Stimulated activated CD4-positive, alpha-beta T cell treated with anti-CD3 and anti-CD28 coated beads, TNF-alpha, amount 100 ng/mL, for 4 hours (primary cell): Measurements from ENCODE around the gene NR2F2.

Source experiments
- DNase-seq, 3 experiments: peaks; one replicate each; pipeline ENCODE4 v3.0.0-alpha.2; 2020; ENCODE audit warnings: low read depth in 3 of 3

The NR2F2 gene

GRCh38 chr15:96342406-96343112 is 12.1 kb downstream of the NR2F2 start:
- no peak for DNase-seq

- DNase-seq: no peak
Observed at GRCh38 chr15:96343113-96344059, 12.9 kb downstream of the NR2F2 start.

DNA sequence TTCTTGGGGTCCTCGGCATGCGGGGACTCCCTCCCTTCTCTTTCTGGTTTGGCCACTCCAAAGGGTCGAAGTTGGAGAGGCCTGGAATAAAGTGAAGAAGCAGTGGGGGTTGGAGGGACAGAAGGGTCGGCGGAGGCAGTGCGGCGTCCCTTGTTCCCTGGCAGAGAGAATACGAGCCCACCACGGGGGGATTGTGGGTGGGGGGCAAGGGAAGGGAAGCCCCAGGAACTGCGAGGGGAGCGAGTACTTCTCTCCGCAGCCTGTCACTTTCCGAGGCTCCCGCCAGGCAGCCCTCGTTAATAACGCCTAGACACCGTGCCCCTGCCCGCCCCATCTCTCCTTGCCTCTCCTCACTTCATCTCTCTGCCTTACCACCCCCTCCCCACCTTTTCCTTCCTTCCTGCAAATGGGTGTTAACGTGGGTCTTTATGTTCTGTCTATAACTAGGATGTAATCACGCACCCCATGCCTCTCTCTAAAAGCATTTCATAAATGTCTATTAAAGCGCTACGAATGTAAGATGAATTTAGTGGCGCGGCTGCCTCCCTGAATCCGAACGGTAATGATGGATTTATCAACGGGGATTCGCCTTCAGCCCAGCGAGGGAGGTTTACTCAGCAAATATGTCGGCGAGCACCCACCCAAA is 13.7 kb downstream of the NR2F2 start:
- no peak for DNase-seq

- no peak for DNase-seq
Observed at GRCh38 chr15:96344706-96345559, 14.4 kb downstream of the NR2F2 start.

DNA sequence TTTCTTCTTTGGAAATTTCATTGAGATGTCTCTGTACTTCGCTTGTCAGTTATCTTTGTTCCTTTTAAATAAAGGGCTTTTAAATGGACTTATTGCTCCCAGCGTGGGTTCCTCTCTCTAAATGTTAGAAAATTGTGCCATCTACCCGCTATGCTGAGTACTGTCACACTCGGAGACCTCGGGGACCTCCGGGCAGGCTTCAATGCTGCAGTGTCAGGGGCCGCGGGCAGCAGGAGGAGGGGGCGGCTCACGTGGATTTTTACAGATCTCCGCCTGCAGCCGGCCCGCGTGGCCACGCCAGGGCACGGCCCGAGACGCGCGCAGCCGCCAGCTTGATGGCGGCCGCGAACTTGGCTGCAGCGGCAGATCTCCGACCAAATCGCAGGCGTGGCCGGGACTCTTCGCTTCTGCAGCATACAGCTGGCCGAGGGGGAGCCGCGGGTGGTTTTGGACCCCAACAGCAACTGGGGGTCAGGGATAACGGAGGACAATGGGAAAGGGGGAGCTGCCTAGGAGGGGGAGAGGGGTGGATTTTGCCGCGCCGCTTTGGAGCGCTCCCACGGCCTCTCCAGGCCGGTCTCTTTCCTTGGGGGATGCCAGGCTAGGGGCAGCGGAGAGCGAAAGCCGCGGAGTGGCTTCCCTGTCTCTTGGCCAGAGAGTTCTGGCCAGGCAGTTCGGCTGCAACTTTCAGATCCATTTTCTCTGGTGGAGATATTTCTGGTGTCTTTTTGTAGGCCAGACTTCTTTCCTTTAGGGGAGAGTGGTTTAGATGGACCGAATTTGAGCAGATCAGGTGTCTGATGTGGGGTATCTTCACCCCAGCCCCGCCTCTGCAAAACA is 15.3 kb downstream of the NR2F2 start:
- DNase-seq: no peak

GRCh38 chr15:96346409-96346970 is 16.0 kb downstream of the NR2F2 start:
- no peak for DNase-seq

GRCh38 chr15:96347181-96348111 is 16.9 kb downstream of the NR2F2 start:
- no peak for DNase-seq

DNA sequence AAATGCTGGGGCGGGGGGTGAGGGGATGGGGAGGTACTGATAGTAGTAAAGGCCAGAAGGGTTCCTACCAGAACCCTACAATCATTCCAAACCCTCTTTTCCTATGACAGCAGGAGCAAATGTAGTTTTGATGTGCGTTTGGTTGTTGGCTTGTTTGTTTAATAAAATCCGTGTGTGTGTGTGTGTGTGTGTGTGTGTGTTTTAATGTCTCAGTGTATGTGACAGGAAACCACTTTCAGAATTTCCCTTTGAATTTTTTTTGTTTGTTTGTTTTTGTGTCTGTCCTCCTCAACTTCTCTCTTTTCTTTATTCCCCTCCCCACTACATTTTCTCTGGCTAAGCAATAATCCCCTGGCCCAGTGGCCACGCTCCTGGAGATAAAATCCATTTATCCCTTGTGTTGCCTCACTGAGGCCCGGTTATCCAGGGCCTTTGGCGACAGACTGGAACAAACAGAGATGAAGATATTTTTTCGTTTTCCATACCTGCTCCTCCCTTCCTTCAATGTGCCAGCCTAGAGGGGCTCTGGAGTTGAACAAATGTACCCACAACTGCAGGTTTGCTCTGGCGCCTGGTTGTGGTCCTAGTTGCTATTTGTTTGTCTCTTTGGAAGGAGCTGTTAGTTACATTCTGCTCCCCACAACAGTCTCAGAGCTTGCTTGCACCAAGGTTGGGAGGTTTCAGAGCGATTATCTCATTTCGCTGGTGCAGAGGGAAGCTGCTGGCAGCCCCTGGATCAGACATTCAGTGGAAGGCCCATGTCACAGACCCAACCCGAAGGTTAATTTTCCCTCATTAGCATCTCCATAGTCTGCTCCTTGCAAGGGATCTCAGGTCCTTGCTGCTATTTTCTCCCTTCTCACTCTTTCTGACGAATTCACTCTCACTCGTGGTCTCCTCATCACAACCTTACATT is 17.9 kb downstream of the NR2F2 start:
- no peak for DNase-seq

DNA sequence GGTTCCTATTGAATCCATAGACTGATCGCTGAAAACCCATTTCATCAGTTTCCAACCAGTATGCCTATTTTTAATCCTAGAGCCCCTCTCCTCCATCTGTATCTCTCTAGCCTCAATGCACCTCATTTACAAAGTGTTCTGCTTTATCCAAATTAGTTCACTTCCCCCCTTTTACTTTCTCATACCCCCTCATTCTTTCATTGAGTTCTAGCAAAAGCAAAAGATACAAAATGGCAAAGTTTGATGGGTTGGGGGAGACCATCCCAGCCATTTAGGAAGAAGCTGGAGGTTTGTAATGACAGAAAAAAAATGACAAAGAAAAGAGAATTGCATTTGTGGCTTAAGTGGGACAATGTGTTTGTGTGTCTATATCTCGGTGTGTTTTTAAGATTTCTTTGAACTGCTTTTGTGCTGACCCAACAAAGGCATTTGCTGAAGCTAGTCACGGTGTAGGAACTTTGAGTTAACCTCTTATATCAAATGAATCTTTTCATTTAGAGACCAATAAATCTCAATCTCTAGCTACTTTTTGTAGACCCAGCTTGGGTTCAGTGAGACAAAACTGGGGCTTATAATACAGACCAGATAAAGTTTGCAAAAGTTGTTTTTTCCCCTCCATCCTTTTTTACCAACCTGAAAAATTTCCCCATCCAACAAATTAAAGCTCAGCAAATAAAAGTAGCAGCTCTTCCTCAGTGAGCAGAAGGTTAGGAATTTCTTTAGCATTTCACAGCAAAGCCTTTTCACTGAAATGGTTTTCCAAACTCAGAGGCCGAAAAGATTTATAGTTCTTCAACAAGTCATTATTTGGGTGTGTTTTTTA is 18.7 kb downstream of the NR2F2 start:
- no peak for DNase-seq

DNA sequence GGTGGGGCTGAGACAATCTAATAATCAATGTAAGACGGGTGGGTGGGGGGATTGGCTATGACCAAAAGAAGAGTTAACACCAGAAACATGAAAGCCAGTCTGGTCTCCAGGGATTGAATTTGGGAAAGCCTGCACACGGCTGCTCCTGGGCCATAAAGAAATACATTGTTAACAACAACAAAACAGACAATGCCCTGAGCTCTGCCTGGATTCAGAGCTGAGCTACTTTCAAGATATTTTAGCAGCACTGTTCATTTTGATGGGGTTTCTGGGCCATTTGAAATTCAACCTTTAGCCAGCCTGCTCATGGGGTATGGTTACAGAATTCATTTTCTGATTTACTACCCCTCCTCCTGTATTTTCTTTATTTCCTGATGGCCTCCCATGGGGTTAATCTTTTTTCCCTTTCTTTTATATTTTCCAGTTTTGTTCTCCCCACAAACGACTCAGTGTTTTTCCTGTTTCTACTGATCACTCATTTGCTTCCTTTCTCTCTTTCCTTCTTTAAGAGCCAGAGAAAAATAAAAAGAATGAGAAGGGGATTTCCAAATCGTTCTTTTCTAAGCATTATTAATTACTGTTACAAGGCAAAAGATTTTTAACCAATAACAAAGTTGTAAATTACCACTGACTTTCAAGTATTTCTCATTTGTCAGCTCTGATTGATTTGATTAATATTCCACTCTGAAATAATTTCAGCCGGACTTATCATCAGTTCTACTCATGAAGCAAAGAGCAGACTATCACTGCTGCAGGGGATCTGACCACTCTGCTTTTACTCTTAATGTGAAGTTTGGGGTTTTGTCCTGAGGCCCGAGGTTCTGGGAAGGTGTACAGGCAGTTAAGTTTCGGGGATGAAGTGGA is 19.6 kb downstream of the NR2F2 start:
- DNase-seq: no peak

GRCh38 chr15:96350934-96351724 is 20.6 kb downstream of the NR2F2 start:
- no peak for DNase-seq

GRCh38 chr15:96351761-96352603 is 21.5 kb downstream of the NR2F2 start:
- no peak for DNase-seq

DNA sequence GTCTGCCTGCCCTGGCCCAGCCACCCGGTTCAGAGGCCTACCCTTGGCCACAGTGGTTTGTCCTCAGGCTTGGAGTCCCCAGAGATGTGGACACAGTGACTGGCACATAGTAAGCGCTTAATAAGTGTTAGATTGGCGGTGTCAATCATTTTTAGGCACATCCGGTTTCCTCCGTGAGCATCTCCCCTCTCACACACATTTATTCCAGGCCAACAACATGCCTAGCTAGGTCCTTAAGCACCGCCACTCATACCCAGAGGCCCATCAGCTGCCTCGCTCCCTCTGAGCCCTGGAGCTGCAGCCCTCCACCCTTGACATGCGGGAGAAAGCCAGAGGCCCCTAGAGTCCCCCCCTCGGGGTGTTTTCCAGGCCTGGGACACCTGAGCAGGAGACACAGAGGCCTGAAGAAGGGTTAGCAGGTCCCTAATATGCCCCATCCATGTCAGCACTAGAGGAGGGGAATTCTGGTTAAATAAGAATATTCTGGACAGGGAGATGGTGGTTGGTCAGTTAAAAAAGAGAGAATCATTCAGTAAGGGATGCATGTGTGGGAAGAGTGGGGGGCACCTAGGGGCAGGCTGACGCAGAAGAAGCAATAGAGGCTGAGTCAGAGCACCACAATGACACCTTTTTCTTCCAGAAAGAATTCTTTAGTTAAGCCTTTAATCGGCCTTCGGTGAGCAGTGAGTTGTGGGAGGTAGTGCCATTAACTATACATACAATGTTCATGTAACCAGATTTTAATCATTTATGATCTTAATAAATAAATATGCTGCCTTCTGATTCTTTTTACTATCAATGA is 22.3 kb downstream of the NR2F2 start:
- DNase-seq: no peak
